IMR-90 (cell line): ENCODE results near the gene ELAC1. TPM values are rescaled to one million over a fixed set of nuclear protein-coding genes. Genes with fewer than 3 reads are reported as not detected.

ENCODE experiments used
- ATAC-seq: fragments of 200-7000 bp; cut with Tn5 transposase; 2 replicates; pipeline ENCODE4 v1.9.1; 2020; ENCODE audit warnings: low read depth, mild to moderate bottlenecking, moderate library complexity
- BruUV-seq: library from RNA; stranded (reverse); fragments of 400-500 nt; replicated peaks from 2 replicates; lab custom pipeline; 2021; lab: Mats Ljungman, UMichigan
- CTCF ChIA-PET: fragments of 300-600 bp; formaldehyde crosslinking; extraction: SDS; loops from one replicate; lab custom pipeline; 2021; ENCODE audit warnings: antibody characterized with exemption; lab: Yijun Ruan, JAX
- POLR2A ChIA-PET: fragments of 300-600 bp; sonication (Branson Sonifier 250); formaldehyde crosslinking; loops from one replicate; lab custom pipeline; 2022; ENCODE audit warnings: antibody characterized with exemption; ENCODE audit not compliant: unreplicated experiment; lab: Charles Lee
- DNase-seq: peaks from one replicate; pipeline ENCODE4 v3.0.0; 2013
- H2AFZ ChIP-seq: replicated peaks from 2 replicates; pipeline ENCODE3; 2013; ENCODE audit warnings: low read length, mild to moderate bottlenecking; ENCODE audit not compliant: poor library complexity
- H2AK5ac ChIP-seq: 2 replicates; pipeline ENCODE4 v1.6.1; 2013; ENCODE audit warnings: low read depth, low read length, inconsistent platforms
- H2AK9ac ChIP-seq: replicated peaks from 2 replicates; pipeline ENCODE3; 2013; ENCODE audit warnings: mild to moderate bottlenecking, low read depth, low read length, moderate library complexity; ENCODE audit not compliant: poor library complexity
- H2BK120ac ChIP-seq: 2 replicates; pipeline ENCODE4 v1.6.1; 2013; ENCODE audit warnings: low read depth, low read length, inconsistent platforms
- H2BK15ac ChIP-seq: 3 replicates; pipeline ENCODE4 v1.6.1; 2013; ENCODE audit warnings: low read depth, low read length, inconsistent platforms
- H2BK20ac ChIP-seq: 2 replicates; pipeline ENCODE4 v1.6.1; 2013; ENCODE audit warnings: low read depth, mild to moderate bottlenecking, inconsistent platforms, low read length, moderate library complexity
- H2BK5ac ChIP-seq: 2 replicates; pipeline ENCODE4 v1.6.1; 2013; ENCODE audit warnings: mild to moderate bottlenecking, low read depth, low read length, inconsistent platforms; ENCODE audit not compliant: poor library complexity, severe bottlenecking
- H3K14ac ChIP-seq: replicated peaks from 2 replicates; pipeline ENCODE4 v1.6.1; 2013; ENCODE audit warnings: low read depth, low read length, inconsistent platforms
- H3K18ac ChIP-seq: 2 replicates; pipeline ENCODE4 v1.6.1; 2013; ENCODE audit warnings: low read depth, low read length, control low read depth
- H3K23ac ChIP-seq: 2 replicates; pipeline ENCODE4 v1.6.1; 2013; ENCODE audit warnings: low read depth, low read length, inconsistent platforms
- H3K27ac ChIP-seq: 2 replicates; pipeline ENCODE4 v1.5.1; 2013; ENCODE audit warnings: mild to moderate bottlenecking, control low read depth, low read length; ENCODE audit not compliant: insufficient read depth
- H3K27me3 ChIP-seq: 2 replicates; pipeline ENCODE4 v1.6.1; 2013; ENCODE audit warnings: low read length; ENCODE audit not compliant: control insufficient read depth, insufficient read depth
- H3K36me3 ChIP-seq: 2 replicates; pipeline ENCODE4 v1.6.1; 2013; ENCODE audit warnings: low read length, mixed read lengths; ENCODE audit not compliant: control insufficient read depth, insufficient read depth
- H3K4ac ChIP-seq: 2 replicates; pipeline ENCODE4 v1.6.1; 2013; ENCODE audit warnings: low read depth, low read length, inconsistent platforms
- H3K4me1 ChIP-seq: 2 replicates; pipeline ENCODE4 v1.6.1; 2013; ENCODE audit warnings: low read length, mixed read lengths; ENCODE audit not compliant: control insufficient read depth, insufficient read depth
- H3K4me2 ChIP-seq: 2 replicates; pipeline ENCODE4 v1.6.1; 2013; ENCODE audit warnings: low read depth, mild to moderate bottlenecking, control low read depth, low read length, moderate library complexity
- H3K4me3 ChIP-seq: 2 replicates; pipeline ENCODE4 v1.5.1; 2013; ENCODE audit warnings: low read depth, mild to moderate bottlenecking, control low read depth, low read length, moderate library complexity; ENCODE audit not compliant: insufficient read depth
- H3K56ac ChIP-seq: 2 replicates; pipeline ENCODE4 v1.6.1; 2013; ENCODE audit warnings: low read length, inconsistent platforms; ENCODE audit not compliant: insufficient read depth; ENCODE audit errors: extremely low read depth
- H3K79me1 ChIP-seq, 2 experiments: 2 replicates each; pipeline ENCODE4 v1.6.1; 2013; ENCODE audit warnings: low read length in 2 of 2, inconsistent platforms in 1 of 2, low read depth in 1 of 2
- H3K9ac ChIP-seq: 2 replicates; pipeline ENCODE4 v1.6.1; 2013; ENCODE audit warnings: low read depth, low read length, control low read depth
- H3K9me1 ChIP-seq: 2 replicates; pipeline ENCODE4 v1.6.1; 2013; ENCODE audit warnings: low read length, inconsistent platforms; ENCODE audit not compliant: insufficient read depth
- H3K9me3 ChIP-seq: 2 replicates; pipeline ENCODE4 v1.6.1; 2013; ENCODE audit warnings: low read length; ENCODE audit not compliant: control insufficient read depth, insufficient read depth
- H4K20me1 ChIP-seq: 2 replicates; pipeline ENCODE4 v1.6.1; 2013; ENCODE audit warnings: low read length, inconsistent platforms; ENCODE audit not compliant: insufficient read depth
- H4K5ac ChIP-seq: 2 replicates; pipeline ENCODE4 v1.6.1; 2013; ENCODE audit warnings: mild to moderate bottlenecking, low read depth, low read length, control low read depth
- H4K8ac ChIP-seq, 2 experiments: 2 replicates each; pipeline ENCODE4 v1.6.1; 2013; ENCODE audit warnings: low read depth in 2 of 2, low read length in 2 of 2, control low read depth in 1 of 2, inconsistent platforms in 1 of 2
- H4K91ac ChIP-seq: 2 replicates; pipeline ENCODE4 v1.6.1; 2013; ENCODE audit warnings: low read depth, low read length, inconsistent platforms; ENCODE audit not compliant: insufficient read depth
- CHD1 ChIP-seq: IDR thresholded peaks from 2 replicates; pipeline ENCODE4 v1.6.1; 2012; ENCODE audit warnings: low read depth, low read length, improper control_type of control experiment
- FOS ChIP-seq: fragments of 150-350 bp; IDR thresholded peaks from 2 replicates; pipeline ENCODE4 v1.6.1; 2016; ENCODE audit warnings: low read depth, low read length
- MAFK ChIP-seq: IDR thresholded peaks from 2 replicates; pipeline ENCODE4 v1.6.1; 2012; ENCODE audit warnings: low read depth, low read length, improper control_type of control experiment
- MXI1 ChIP-seq: IDR thresholded peaks from 2 replicates; pipeline ENCODE4 v1.6.1; 2012; ENCODE audit warnings: low read depth, mild to moderate bottlenecking, low read length, moderate library complexity, borderline replicate concordance
- RAD21 ChIP-seq: IDR thresholded peaks from 2 replicates; pipeline ENCODE4 v1.6.1; 2012; ENCODE audit warnings: low read length, improper control_type of control experiment
- RFX5 ChIP-seq: IDR thresholded peaks from 2 replicates; pipeline ENCODE4 v1.8.0; 2012; ENCODE audit warnings: low read depth, mild to moderate bottlenecking, low read length, moderate library complexity
- WGBS, 2 experiments: methylation state at CpG; one replicate each; pipeline versions ENCODE4 v1.1.5 to v1.1.7; 2013; ENCODE audit warnings: missing lambda C conversion rate in 2 of 2; ENCODE audit not compliant: insufficient read length in 1 of 2; ENCODE audit errors: extremely low coverage in 2 of 2; 5-methylcytosine and 5-hydroxymethylcytosine counted together
- dilution Hi-C: fragments of 300-500 bp; cut with HindIII; formaldehyde crosslinking; loops from one replicate; pipeline ENCODE4 v1.14.3; 2018; ENCODE audit warnings: low sequenced_read_pairs; ENCODE audit not compliant: unreplicated experiment
- in situ Hi-C: fragments of 300-500 bp; cut with MboI; formaldehyde crosslinking; loops from 3 replicates; pipeline ENCODE4 v1.14.3; 2019; ENCODE audit warnings: low sequenced_read_pairs, inconsistent platforms, mixed read lengths
- intact Hi-C: fragments of 100-400 bp; cut with micrococcal nuclease; formaldehyde crosslinking; loops from 2 replicates; pipeline ENCODE4 v1.10.0; 2022
- polyA plus RNA-seq, 3 experiments: library from polyadenylated mRNA; depleted of rRNA; stranded (reverse); fragments of >200 nt; gene quantifications; 2 replicates each; pipeline ENCODE4 v1.2.3, GENCODE V29; 2012; ENCODE audit warnings: low replicate concordance in 1 of 3
- total RNA-seq: library from RNA; depleted of rRNA; stranded (reverse); fragments of >200 nt; gene quantifications from 2 replicates; pipeline ENCODE4 v1.2.3, GENCODE V29; 2012
- TF ChIP-seq, protein P1 (sequence below): fragments of 150-350 bp; IDR thresholded peaks from 2 replicates; pipeline ENCODE4 v1.6.1; 2017; ENCODE audit warnings: mild to moderate bottlenecking, antibody characterized with exemption, low read length, low read depth

The ELAC1 gene
- total and polyA plus RNA-seq, 2 of the 4 experiments (the other 2 are of a cell fraction), result 5.2 to 8.4 TPM

DNA sequence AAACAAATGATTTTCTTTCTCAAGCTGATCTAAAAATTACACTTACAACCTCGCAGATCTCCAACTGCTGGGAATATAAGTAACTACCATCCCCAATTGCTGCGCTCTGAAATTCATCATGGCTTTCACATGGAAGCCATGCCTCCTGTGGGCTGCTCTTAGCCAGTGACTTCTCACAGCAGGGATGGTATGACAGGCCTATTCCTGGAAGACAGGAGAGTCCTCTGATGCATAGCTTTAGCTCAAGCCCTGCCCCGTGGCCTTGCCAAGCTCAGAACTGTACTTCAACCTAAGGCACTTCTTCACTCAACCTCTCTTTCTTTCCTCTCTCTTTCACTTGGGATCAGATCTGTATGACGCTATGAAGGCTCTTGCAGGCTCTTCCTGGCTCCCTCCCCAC, 12.6 kb upstream of the ELAC1 start:
- no peak overlapping the region for H2AFZ ChIP-seq
- in situ Hi-C loops (no loop called here), intact Hi-C loops (no loop called here), dilution Hi-C loops (no loop called here)
- no peak overlapping the region for H2BK120ac ChIP-seq
- H4K8ac ChIP-seq, result no peak overlapping the region
- H3K9ac ChIP-seq, result no peak overlapping the region
- no peak overlapping the region for H3K14ac ChIP-seq
- no peak overlapping the region for H4K91ac ChIP-seq
- no peak overlapping the region for H3K18ac ChIP-seq
- H4K5ac ChIP-seq, result no peak overlapping the region
- peaks cover 2% of the 10 kb centered on the region; the same call in 1 of the 2 replicates for H3K27me3 ChIP-seq
- no peak for DNase-seq
- H2AK9ac ChIP-seq, result no peak overlapping the region
- ChIA-PET CTCF (no interaction called here), POLR2A (no interaction called here)
- H3K23ac ChIP-seq, result no peak overlapping the region
- H2AK5ac ChIP-seq, result no peak overlapping the region
- no peak overlapping the region for H3K4me3 ChIP-seq
- H3K36me3 ChIP-seq, result no peaks in the 10 kb centered on the region
- no peak for TF ChIP-seq RAD21
- TF ChIP-seq MXI1, result no peak
- TF ChIP-seq, protein P1, sequence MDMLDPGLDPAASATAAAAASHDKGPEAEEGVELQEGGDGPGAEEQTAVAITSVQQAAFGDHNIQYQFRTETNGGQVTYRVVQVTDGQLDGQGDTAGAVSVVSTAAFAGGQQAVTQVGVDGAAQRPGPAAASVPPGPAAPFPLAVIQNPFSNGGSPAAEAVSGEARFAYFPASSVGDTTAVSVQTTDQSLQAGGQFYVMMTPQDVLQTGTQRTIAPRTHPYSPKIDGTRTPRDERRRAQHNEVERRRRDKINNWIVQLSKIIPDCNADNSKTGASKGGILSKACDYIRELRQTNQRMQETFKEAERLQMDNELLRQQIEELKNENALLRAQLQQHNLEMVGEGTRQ, result no peak
- no peak for TF ChIP-seq FOS
- TF ChIP-seq RFX5, result no peak
- TF ChIP-seq MAFK, result no peak
- TF ChIP-seq CHD1, result no peak
- no peak overlapping the region for H3K4ac ChIP-seq
- BruUV-seq, result no TSS peak
- no peak overlapping the region for H3K4me2 ChIP-seq
- no peaks in the 10 kb centered on the region for H3K9me3 ChIP-seq
- H2BK15ac ChIP-seq, result no peak overlapping the region
- H3K56ac ChIP-seq, result no peak overlapping the region
- no peaks in the 10 kb centered on the region for H4K20me1 ChIP-seq
- H2BK5ac ChIP-seq, result no peak overlapping the region
- no peaks in the 10 kb centered on the region for H3K9me1 ChIP-seq
- H3K4me1 ChIP-seq, result no peaks in the 10 kb centered on the region
- ATAC-seq, result no peak
- H3K27ac ChIP-seq, result no peak overlapping the region
- no peaks in the 10 kb centered on the region for H3K79me1 ChIP-seq
- H2BK20ac ChIP-seq, result no peak overlapping the region
- 80% methylated on average over 1 of the region's 4 CpGs; no CpG with 5 or more reads in 1 of the 2 experiments for WGBS, 2 experiments
